ENCODE measurements around the gene STIMATE. TPM values are rescaled to one million over a fixed set of nuclear protein-coding genes. Genes with fewer than 3 reads are reported as not detected.

STIMATE gene
- total and polyA plus RNA-seq, 2 experiments from 2014 or later, result 9.3 to 10.3 TPM

DNA sequence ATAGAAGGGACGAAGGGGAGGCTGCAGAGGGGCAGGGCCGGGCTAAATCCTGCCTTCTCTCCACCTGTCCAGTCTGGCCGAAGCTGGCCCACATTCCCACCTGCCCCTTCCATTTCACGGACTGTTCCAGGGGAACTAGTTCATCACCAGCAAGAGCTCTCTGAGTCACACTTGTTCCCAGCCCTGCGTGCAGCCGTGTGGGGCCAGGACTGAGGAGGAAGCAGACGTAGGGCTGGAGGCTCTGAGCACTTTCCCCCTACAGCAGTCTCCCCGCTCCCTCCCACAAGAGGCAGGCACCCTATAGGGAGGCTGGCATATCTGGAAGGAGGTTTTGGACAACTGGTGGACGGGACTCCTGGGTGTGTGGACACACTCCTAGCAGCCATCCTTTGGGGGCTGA lies 69.9 kb downstream of the STIMATE start:
- no peak overlapping the region for H3K4me2 ChIP-seq (ENCODE audit: unreplicated experiment)
- no peaks in the 10 kb centered on the region for H3F3A ChIP-seq (ENCODE audit: insufficient read depth)
- no peak overlapping the region for H3K4me3 ChIP-seq
- WGBS, 2 experiments (ENCODE audit: low coverage in 1 of 2, low lambda C conversion rate in 2 of 2, missing lambda C conversion rate in 2 of 2), result 50 to 59% methylated on average over 9 of the region's 9 CpGs
- no peak overlapping the region for H3K27ac ChIP-seq
- H3K79me2 ChIP-seq (ENCODE audit: insufficient read depth), result no peaks in the 10 kb centered on the region
- peak; percentile 49 for DNase-seq
- H3K9ac ChIP-seq, result no peak overlapping the region
- H3K4me1 ChIP-seq (ENCODE audit: insufficient read depth), result peaks cover 8% of the 10 kb centered on the region
- H3K27me3 ChIP-seq (replicated peaks; ENCODE audit: insufficient read depth), result no peaks in the 10 kb centered on the region
- TF ChIP-seq EZH2 (IDR thresholded peaks at IDR 0.05; ENCODE audit: insufficient read depth, poor library complexity, severe bottlenecking), result no peak
- TF ChIP-seq EZH2phosphoT487 (IDR thresholded peaks at IDR 0.05; ENCODE audit: insufficient read depth, low read depth), result no peak
- no peaks in the 10 kb centered on the region for H3K9me3 ChIP-seq (ENCODE audit: low read depth)
- no peaks in the 10 kb centered on the region for H4K20me1 ChIP-seq (ENCODE audit: insufficient read depth)
- in situ Hi-C loops (cut with MboI), result no loop called here
- H2AFZ ChIP-seq, result no peak overlapping the region
- no peaks in the 10 kb centered on the region for H3K9me2 ChIP-seq (ENCODE audit: insufficient read depth)
- H3K36me3 ChIP-seq (ENCODE audit: low read depth), result no peaks in the 10 kb centered on the region

GRCh38 chr3:52824037-52824436 lies 73.3 kb downstream of the STIMATE start:
- no peak for TF ChIP-seq EZH2phosphoT487 (IDR thresholded peaks at IDR 0.05; ENCODE audit: insufficient read depth, low read depth)
- TF ChIP-seq EZH2 (IDR thresholded peaks at IDR 0.05; ENCODE audit: insufficient read depth, poor library complexity, severe bottlenecking), result no peak
- in situ Hi-C loops (cut with MboI), result no loop called here

GRCh38 chr3:52822363-52822762 lies 75.0 kb downstream of the STIMATE start:
- DNase-seq, result no peak
- no peaks in the 10 kb centered on the region for H4K20me1 ChIP-seq (ENCODE audit: insufficient read depth)
- no peaks in the 10 kb centered on the region for H3K36me3 ChIP-seq (ENCODE audit: low read depth)
- 85 to 87% methylated on average over 5 of the region's 5 CpGs for WGBS, 2 experiments (ENCODE audit: low coverage in 1 of 2, low lambda C conversion rate in 2 of 2, missing lambda C conversion rate in 2 of 2)
- no peaks in the 10 kb centered on the region for H3F3A ChIP-seq (ENCODE audit: insufficient read depth)
- no peak overlapping the region for H3K9ac ChIP-seq
- H3K4me3 ChIP-seq, result no peak overlapping the region
- no peaks in the 10 kb centered on the region for H3K27me3 ChIP-seq (replicated peaks; ENCODE audit: insufficient read depth)
- no peaks in the 10 kb centered on the region for H3K79me2 ChIP-seq (ENCODE audit: insufficient read depth)
- H2AFZ ChIP-seq, result no peak overlapping the region
- H3K4me1 ChIP-seq (ENCODE audit: insufficient read depth), result no peaks in the 10 kb centered on the region
- in situ Hi-C loops (cut with MboI), result no loop called here
- no peaks in the 10 kb centered on the region for H3K9me3 ChIP-seq (ENCODE audit: low read depth)
- no peak overlapping the region for H3K27ac ChIP-seq
- TF ChIP-seq EZH2 (IDR thresholded peaks at IDR 0.05; ENCODE audit: insufficient read depth, poor library complexity, severe bottlenecking), result no peak
- TF ChIP-seq EZH2phosphoT487 (IDR thresholded peaks at IDR 0.05; ENCODE audit: insufficient read depth, low read depth), result no peak
- no peaks in the 10 kb centered on the region for H3K9me2 ChIP-seq (ENCODE audit: insufficient read depth)
- H3K4me2 ChIP-seq (ENCODE audit: unreplicated experiment), result no peak overlapping the region

More at GRCh38 chr3:52824037-52824436, 73.3 kb downstream of the STIMATE start:
- Histone ChIP-seq H3K9me3 (ENCODE audit: low read depth) (no peaks in the 10 kb centered on the region), H3K9me2 (ENCODE audit: insufficient read depth) (no peaks in the 10 kb centered on the region), H3F3A (ENCODE audit: insufficient read depth) (no peaks in the 10 kb centered on the region), H2AFZ (no peak overlapping the region), H3K4me1 (ENCODE audit: insufficient read depth) (no peaks in the 10 kb centered on the region), H3K27me3 (replicated peaks; ENCODE audit: insufficient read depth) (no peaks in the 10 kb centered on the region), H3K27ac (no peak overlapping the region), H3K9ac (no peak overlapping the region), H4K20me1 (ENCODE audit: insufficient read depth) (no peaks in the 10 kb centered on the region), H3K4me2 (ENCODE audit: unreplicated experiment) (no peak overlapping the region), H3K36me3 (ENCODE audit: low read depth) (no peaks in the 10 kb centered on the region), H3K4me3 (no peak overlapping the region), H3K79me2 (ENCODE audit: insufficient read depth) (no peaks in the 10 kb centered on the region)
- no peak for DNase-seq
- 87 to 97% methylated on average over 8 to 10 of the region's 10 CpGs for WGBS, 2 experiments (ENCODE audit: low coverage in 1 of 2, low lambda C conversion rate in 2 of 2, missing lambda C conversion rate in 2 of 2)

- no peaks in the 10 kb centered on the region for H3F3A ChIP-seq (ENCODE audit: insufficient read depth)
- no peaks in the 10 kb centered on the region for H3K9me2 ChIP-seq (ENCODE audit: insufficient read depth)
- H3K9ac ChIP-seq, result no peak overlapping the region
- H3K27me3 ChIP-seq (replicated peaks; ENCODE audit: insufficient read depth), result no peaks in the 10 kb centered on the region
- no peaks in the 10 kb centered on the region for H3K4me1 ChIP-seq (ENCODE audit: insufficient read depth)
- H3K36me3 ChIP-seq (ENCODE audit: low read depth), result no peaks in the 10 kb centered on the region
- H4K20me1 ChIP-seq (ENCODE audit: insufficient read depth), result no peaks in the 10 kb centered on the region
- H3K27ac ChIP-seq, result no peak overlapping the region
- WGBS, 2 experiments (ENCODE audit: low coverage in 1 of 2, low lambda C conversion rate in 2 of 2, missing lambda C conversion rate in 2 of 2), result 45 to 51% methylated on average over 11 of the region's 11 CpGs
- no peak overlapping the region for H2AFZ ChIP-seq
- H3K4me2 ChIP-seq (ENCODE audit: unreplicated experiment), result no peak overlapping the region
- TF ChIP-seq EZH2phosphoT487 (IDR thresholded peaks at IDR 0.05; ENCODE audit: insufficient read depth, low read depth) (no peak), EZH2 (IDR thresholded peaks at IDR 0.05; ENCODE audit: insufficient read depth, poor library complexity, severe bottlenecking) (no peak)
- H3K79me2 ChIP-seq (ENCODE audit: insufficient read depth), result no peaks in the 10 kb centered on the region
- H3K4me3 ChIP-seq, result no peak overlapping the region
- in situ Hi-C loops (cut with MboI), result no loop called here
- peak; percentile 50 for DNase-seq
- H3K9me3 ChIP-seq (ENCODE audit: low read depth), result no peaks in the 10 kb centered on the region
These were observed 76.6 kb downstream of the STIMATE start for GRCh38 chr3:52820736-52821135.

- no peak for DNase-seq
- in situ Hi-C loops (cut with MboI), result no loop called here
- Histone ChIP-seq H3K4me2 (ENCODE audit: unreplicated experiment) (no peak overlapping the region), H3K4me1 (ENCODE audit: insufficient read depth) (no peaks in the 10 kb centered on the region), H3K9me2 (ENCODE audit: insufficient read depth) (no peaks in the 10 kb centered on the region), H3K27ac (no peak overlapping the region), H3K9ac (no peak overlapping the region), H3K79me2 (ENCODE audit: insufficient read depth) (no peaks in the 10 kb centered on the region), H2AFZ (no peak overlapping the region), H3K27me3 (replicated peaks; ENCODE audit: insufficient read depth) (no peaks in the 10 kb centered on the region), H4K20me1 (ENCODE audit: insufficient read depth) (no peaks in the 10 kb centered on the region), H3K4me3 (no peak overlapping the region), H3K36me3 (ENCODE audit: low read depth) (no peaks in the 10 kb centered on the region), H3K9me3 (ENCODE audit: low read depth) (no peaks in the 10 kb centered on the region), H3F3A (ENCODE audit: insufficient read depth) (no peaks in the 10 kb centered on the region)
- 82 to 90% methylated on average over 2 of the region's 2 CpGs for WGBS, 2 experiments (ENCODE audit: low coverage in 1 of 2, low lambda C conversion rate in 2 of 2, missing lambda C conversion rate in 2 of 2)
- no peak for TF ChIP-seq EZH2phosphoT487 (IDR thresholded peaks at IDR 0.05; ENCODE audit: insufficient read depth, low read depth)
- TF ChIP-seq EZH2 (IDR thresholded peaks at IDR 0.05; ENCODE audit: insufficient read depth, poor library complexity, severe bottlenecking), result no peak
These were observed 77.4 kb downstream of the STIMATE start for GRCh38 chr3:52819936-52820335.
